ENCODE results near the gene OST4. TPM values are rescaled to one million over a fixed set of nuclear protein-coding genes. Genes with fewer than 3 reads are reported as not detected.

OST4 gene
- total and polyA plus RNA-seq, 11 donors: 215 to 517 (median 343) TPM

DNA sequence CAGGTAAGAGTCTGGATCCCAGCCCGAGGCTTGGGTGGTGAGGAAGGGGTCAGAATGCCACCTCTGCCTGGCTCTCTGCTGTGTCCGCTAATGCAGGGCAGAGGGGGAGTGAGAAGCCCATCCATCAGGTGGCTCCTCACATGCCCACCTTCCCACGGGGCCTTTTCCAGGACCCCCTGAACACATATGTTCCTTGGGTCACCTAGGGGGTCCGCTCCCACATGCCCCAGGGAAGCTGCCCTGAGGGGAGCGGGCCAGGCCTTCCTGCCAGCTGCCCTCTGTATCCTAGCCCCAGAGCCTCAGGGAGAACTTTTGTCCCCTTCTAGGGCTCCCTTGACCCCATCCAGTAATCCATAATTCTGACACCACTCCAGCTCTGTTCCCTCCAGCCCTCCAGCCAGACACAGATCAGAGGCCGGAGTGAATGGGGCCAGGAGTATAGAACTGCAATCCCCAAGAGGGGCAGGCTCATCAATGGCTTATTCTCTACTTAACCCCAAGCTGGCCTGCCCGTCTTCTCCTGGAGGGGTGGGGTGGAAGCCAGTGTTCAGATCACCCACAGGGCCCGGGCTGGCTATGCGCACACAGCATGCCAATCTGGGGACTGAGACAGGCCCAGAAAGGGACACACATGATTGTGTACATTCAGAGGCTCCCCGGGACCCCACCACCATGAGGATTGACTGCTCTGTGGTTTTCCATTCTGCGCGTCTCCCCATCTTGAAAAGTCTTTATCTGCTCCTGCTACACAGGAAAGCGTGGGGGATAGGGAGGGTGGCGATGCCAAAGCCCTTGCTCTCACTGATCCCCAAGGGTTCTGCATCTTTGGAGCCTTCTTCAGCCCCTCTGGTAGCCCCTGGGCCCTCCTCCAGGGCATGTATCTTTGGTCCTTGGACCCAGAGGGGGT is 8.0 kb upstream of the OST4 start:
- WGBS, 4 donors: 60 to 81% (median 69%) methylated on average over 10 to 14 of the region's 14 CpGs
- intact Hi-C loops (cut with DNase I): loop anchor here in 7 of 10 donors (2.0 to 10.0 kb wide), 4 partner anchors 29 to 117 kb away; partner anchors contain the start of genes TMEM214 (in 6 of the 7) and AGBL5 (in 2 of the 7)
- DNase-seq (peak in 1 of 5 donors; percentile 37), ATAC-seq (no peak)
- Histone ChIP-seq H3K9me3 (no peaks in the 10 kb centered on the region), H3K27me3 (no peaks in the 10 kb centered on the region), H3K4me3 (peak overlapping the region; percentile 41 to 74 (median 54)), H3K4me1 (peaks cover 0 to 65% (median 31%) of the 10 kb centered on the region in 12 donors), H3K27ac (peak overlapping the region; percentile 69 to 97 (median 86)), H3K36me3 (peaks cover 0 to 3% (median 0%) of the 10 kb centered on the region in 9 donors)
- TF ChIP-seq, protein P1, sequence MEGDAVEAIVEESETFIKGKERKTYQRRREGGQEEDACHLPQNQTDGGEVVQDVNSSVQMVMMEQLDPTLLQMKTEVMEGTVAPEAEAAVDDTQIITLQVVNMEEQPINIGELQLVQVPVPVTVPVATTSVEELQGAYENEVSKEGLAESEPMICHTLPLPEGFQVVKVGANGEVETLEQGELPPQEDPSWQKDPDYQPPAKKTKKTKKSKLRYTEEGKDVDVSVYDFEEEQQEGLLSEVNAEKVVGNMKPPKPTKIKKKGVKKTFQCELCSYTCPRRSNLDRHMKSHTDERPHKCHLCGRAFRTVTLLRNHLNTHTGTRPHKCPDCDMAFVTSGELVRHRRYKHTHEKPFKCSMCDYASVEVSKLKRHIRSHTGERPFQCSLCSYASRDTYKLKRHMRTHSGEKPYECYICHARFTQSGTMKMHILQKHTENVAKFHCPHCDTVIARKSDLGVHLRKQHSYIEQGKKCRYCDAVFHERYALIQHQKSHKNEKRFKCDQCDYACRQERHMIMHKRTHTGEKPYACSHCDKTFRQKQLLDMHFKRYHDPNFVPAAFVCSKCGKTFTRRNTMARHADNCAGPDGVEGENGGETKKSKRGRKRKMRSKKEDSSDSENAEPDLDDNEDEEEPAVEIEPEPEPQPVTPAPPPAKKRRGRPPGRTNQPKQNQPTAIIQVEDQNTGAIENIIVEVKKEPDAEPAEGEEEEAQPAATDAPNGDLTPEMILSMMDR (IDR thresholded peaks at IDR 0.05): no peak
- TF ChIP-seq POLR2A (IDR thresholded peaks at IDR 0.05): no peak

DNA sequence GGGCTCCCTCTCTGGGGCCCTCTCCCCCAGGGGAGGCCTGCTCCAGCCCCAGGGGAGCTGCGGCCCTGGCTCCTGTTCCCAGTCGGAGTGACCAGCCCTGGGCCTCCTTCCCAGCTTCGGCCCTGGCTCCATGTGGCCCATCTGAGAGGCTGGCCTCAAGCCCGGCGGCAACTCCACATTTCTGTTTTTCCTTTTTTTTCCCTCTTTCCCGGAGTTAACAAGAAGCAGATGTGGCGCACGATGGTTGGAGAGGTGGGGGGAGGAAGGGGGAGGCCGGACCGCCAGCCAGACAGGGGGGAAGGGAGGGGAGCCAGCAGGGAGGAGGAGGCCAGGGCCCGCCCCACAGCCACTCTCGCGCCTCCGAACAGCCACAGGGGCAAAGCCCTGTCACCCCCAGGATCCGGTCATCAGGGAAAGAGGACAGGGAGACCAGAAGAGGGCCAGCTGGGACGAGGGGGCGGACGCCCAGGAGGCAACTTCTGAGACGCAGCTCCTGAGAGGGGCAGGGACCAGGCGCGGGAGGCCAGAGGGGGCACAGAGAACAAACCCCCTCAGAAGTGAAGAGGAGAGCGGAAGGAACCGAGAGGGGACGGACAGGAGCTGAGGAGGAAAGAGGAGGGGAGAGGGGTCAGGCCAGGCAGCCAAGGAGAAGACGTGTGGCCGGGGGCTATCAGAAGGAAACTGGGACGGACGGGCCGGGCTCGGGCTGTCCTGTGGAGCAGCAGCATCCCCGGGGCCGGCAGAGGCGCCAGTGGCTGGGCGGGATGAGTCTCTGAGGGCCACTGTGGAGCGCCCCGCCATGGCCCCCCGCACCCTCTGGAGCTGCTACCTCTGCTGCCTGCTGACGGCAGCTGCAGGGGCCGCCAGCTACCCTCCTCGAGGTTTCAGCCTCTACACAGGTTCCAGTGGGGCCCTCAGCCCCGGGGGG is 7.1 kb upstream of the OST4 start, which contains the start of gene EMILIN1:
Gene EMILIN1 (plus strand): TSS at position 349 of the 928 bp plus-strand sequence. CDS start 451 bp downstream, at position 800.
- TF ChIP-seq, protein P1 (IDR thresholded peaks at IDR 0.05): no peak
- peak in 1 of 2 donors; percentile 54 for TF ChIP-seq POLR2A (IDR thresholded peaks at IDR 0.05)
- intact Hi-C loops (cut with DNase I): no loop called here
- H3K27ac ChIP-seq: peak within 1 kb of the TSS; percentile 69 to 97 (median 86)
- H3K36me3 ChIP-seq: peaks cover 0 to 3% (median 0%) of the 10 kb centered on the region in 9 donors
- peak; percentile 86 to 92 (median 88) for DNase-seq
- H3K4me3 ChIP-seq: peak within 1 kb of the TSS; percentile 41 to 74 (median 54)
- peak; percentile 53 to 70 (median 61) for ATAC-seq
- 44 to 49% (median 48%) methylated on average over 32 to 41 of the region's 41 CpGs for WGBS, 4 donors
- no peaks in the 10 kb centered on the region for H3K27me3 ChIP-seq
- H3K4me1 ChIP-seq: peaks cover 0 to 72% (median 39%) of the 10 kb centered on the region in 12 donors
- H3K9me3 ChIP-seq: no peaks in the 10 kb centered on the region

DNA sequence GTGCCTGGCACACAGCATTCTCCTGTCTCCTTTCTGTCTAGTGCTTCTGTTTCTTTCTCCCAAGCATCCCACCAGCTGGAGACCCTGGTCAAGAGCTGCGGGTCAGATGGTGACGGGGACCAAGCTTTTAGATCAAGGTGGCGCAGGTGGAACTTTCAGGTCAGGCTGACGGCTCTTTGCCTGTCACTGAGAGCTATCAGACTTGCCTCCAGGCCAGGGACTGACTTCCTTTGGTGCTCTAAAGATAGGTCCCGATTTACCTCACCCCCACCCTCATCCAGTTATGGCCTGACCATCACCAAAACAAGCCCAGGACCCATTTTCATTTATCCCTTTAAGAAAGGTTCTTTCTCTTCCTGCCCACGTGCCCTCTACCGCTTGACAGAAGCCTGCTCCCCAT is 5.8 kb upstream of the OST4 start:
- H3K4me3 ChIP-seq: no peak overlapping the region
- peaks cover 0 to 82% (median 41%) of the 10 kb centered on the region in 12 donors for H3K4me1 ChIP-seq
- ATAC-seq: no peak
- intact Hi-C loops (cut with DNase I): no loop called here
- 77 to 80% (median 78%) methylated on average over 7 of the region's 7 CpGs for WGBS, 4 donors
- H3K9me3 ChIP-seq: no peaks in the 10 kb centered on the region
- H3K27me3 ChIP-seq: no peaks in the 10 kb centered on the region
- peaks cover 0 to 1% (median 0%) of the 10 kb centered on the region in 9 donors for H3K36me3 ChIP-seq
- no peak for DNase-seq
- H3K27ac ChIP-seq: peak overlapping the region in 4 of 12 donors; percentile 19 to 97 (median 52)
- TF ChIP-seq, protein P1 (IDR thresholded peaks at IDR 0.05): no peak
- TF ChIP-seq POLR2A (IDR thresholded peaks at IDR 0.05): no peak
